Endothelial cell (in vitro differentiated cells): ENCODE data around the gene PDE1C. TPM values are rescaled to one million over a fixed set of nuclear protein-coding genes. Genes with fewer than 3 reads are reported as not detected.

Experiments
- DNase-seq: peaks from one replicate; pipeline ENCODE4 v3.0.0; 2021; ENCODE audit warnings: low spot score
- H3K27ac Mint-ChIP-seq: one replicate; pipeline ENCODE4 v1.8.0; 2021; ENCODE audit warnings: mixed read lengths, inconsistent platforms; ENCODE audit not compliant: unreplicated experiment
- H3K27me3 Mint-ChIP-seq: one replicate; pipeline ENCODE4 v1.8.0; 2021; ENCODE audit warnings: mild to moderate bottlenecking, moderate library complexity, mixed read lengths, inconsistent platforms; ENCODE audit not compliant: unreplicated experiment
- H3K36me3 Mint-ChIP-seq: one replicate; pipeline ENCODE4 v1.8.0; 2021; ENCODE audit warnings: mild to moderate bottlenecking, low read depth, mixed read lengths, inconsistent platforms; ENCODE audit not compliant: unreplicated experiment
- H3K4me1 Mint-ChIP-seq: one replicate; pipeline ENCODE4 v1.8.0; 2021; ENCODE audit warnings: mild to moderate bottlenecking, mixed read lengths, inconsistent platforms; ENCODE audit not compliant: unreplicated experiment
- H3K4me3 Mint-ChIP-seq: one replicate; pipeline ENCODE4 v1.8.0; 2021; ENCODE audit warnings: mild to moderate bottlenecking, mixed read lengths, inconsistent platforms; ENCODE audit not compliant: unreplicated experiment
- H3K9me3 Mint-ChIP-seq: one replicate; pipeline ENCODE4 v1.8.0; 2021; ENCODE audit warnings: mixed read lengths, inconsistent platforms; ENCODE audit not compliant: unreplicated experiment
- total RNA-seq: library from RNA; stranded (reverse); fragmentation: NEBNext Ultra II Directional; extraction: Animal tissue kit (Norgen Biotek cat#: 25700); gene quantifications from one replicate; pipeline ENCODE4 v1.2.1, GENCODE V29; 2021; ENCODE audit not compliant: unreplicated experiment
- TF ChIP-seq, protein P1 (sequence below): fragments of 200-600 bp; sonication (generic); IDR thresholded peaks from one replicate; pipeline ENCODE4 v1.5.0; 2021; ENCODE audit warnings: antibody characterized with exemption; ENCODE audit not compliant: unreplicated experiment

The PDE1C gene
- total RNA-seq, 1 donor from 2014 or later, result 2.9 TPM

GRCh38 chr7:31991406-31991805 is 78.8 kb downstream of the PDE1C start:
- H3K4me3 Mint-ChIP-seq, result no peak overlapping the region
- H3K36me3 Mint-ChIP-seq, result no peaks in the 10 kb centered on the region
- H3K27me3 Mint-ChIP-seq, result no peaks in the 10 kb centered on the region
- DNase-seq, result no peak
- TF ChIP-seq, protein P1, sequence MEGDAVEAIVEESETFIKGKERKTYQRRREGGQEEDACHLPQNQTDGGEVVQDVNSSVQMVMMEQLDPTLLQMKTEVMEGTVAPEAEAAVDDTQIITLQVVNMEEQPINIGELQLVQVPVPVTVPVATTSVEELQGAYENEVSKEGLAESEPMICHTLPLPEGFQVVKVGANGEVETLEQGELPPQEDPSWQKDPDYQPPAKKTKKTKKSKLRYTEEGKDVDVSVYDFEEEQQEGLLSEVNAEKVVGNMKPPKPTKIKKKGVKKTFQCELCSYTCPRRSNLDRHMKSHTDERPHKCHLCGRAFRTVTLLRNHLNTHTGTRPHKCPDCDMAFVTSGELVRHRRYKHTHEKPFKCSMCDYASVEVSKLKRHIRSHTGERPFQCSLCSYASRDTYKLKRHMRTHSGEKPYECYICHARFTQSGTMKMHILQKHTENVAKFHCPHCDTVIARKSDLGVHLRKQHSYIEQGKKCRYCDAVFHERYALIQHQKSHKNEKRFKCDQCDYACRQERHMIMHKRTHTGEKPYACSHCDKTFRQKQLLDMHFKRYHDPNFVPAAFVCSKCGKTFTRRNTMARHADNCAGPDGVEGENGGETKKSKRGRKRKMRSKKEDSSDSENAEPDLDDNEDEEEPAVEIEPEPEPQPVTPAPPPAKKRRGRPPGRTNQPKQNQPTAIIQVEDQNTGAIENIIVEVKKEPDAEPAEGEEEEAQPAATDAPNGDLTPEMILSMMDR, result no peak
- no peaks in the 10 kb centered on the region for H3K9me3 Mint-ChIP-seq
- no peak overlapping the region for H3K27ac Mint-ChIP-seq
- H3K4me1 Mint-ChIP-seq, result peaks cover 13% of the 10 kb centered on the region

- Mint-ChIP-seq H3K9me3 (no peaks in the 10 kb centered on the region), H3K4me3 (no peak overlapping the region), H3K36me3 (peaks cover 3% of the 10 kb centered on the region), H3K27me3 (peaks cover 5% of the 10 kb centered on the region), H3K4me1 (peaks cover 13% of the 10 kb centered on the region), H3K27ac (peak overlapping the region; percentile 9)
- TF ChIP-seq, protein P1, result no peak
- no peak for DNase-seq
Measured at GRCh38 chr7:31986878-31987518, 83.2 kb downstream of the PDE1C start.

- Mint-ChIP-seq H3K36me3 (peaks cover 3% of the 10 kb centered on the region), H3K4me3 (no peak overlapping the region), H3K9me3 (no peaks in the 10 kb centered on the region), H3K27ac (no peak overlapping the region), H3K4me1 (peaks cover 17% of the 10 kb centered on the region), H3K27me3 (peaks cover 5% of the 10 kb centered on the region)
- DNase-seq, result no peak
- TF ChIP-seq, protein P1, result no peak
Measured at GRCh38 chr7:31982962-31983361, 87.2 kb downstream of the PDE1C start.

DNA sequence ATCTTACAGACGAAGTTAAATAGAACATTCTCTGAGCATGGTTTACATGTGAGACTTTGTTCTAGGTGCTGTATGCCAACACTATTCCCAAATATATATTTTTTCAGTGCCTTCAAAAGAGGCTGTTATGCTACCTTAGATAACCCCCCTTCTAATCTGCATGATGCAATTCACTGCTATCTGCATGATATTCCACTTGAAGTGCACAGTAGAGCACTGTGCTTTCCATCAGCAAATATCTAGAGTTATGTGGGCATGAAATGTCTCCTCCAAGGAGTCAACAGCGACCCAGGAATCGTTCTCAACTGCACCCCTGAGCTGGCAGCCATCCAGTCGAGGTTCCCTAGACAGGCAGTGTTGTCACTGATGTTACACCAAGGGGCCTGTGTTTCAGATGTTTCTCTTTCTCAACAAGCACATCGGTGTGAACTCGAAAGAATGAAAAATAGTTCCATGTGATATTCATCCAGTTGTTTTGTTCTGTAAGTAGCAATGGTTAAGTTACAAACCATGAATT is 88.3 kb downstream of the PDE1C start:
- Mint-ChIP-seq H3K4me1 (peaks cover 11% of the 10 kb centered on the region), H3K27ac (no peak overlapping the region), H3K36me3 (peaks cover 3% of the 10 kb centered on the region), H3K9me3 (peaks cover 7% of the 10 kb centered on the region), H3K4me3 (no peak overlapping the region), H3K27me3 (peaks cover 5% of the 10 kb centered on the region)
- TF ChIP-seq, protein P1, result no peak
- DNase-seq, result no peak

DNA sequence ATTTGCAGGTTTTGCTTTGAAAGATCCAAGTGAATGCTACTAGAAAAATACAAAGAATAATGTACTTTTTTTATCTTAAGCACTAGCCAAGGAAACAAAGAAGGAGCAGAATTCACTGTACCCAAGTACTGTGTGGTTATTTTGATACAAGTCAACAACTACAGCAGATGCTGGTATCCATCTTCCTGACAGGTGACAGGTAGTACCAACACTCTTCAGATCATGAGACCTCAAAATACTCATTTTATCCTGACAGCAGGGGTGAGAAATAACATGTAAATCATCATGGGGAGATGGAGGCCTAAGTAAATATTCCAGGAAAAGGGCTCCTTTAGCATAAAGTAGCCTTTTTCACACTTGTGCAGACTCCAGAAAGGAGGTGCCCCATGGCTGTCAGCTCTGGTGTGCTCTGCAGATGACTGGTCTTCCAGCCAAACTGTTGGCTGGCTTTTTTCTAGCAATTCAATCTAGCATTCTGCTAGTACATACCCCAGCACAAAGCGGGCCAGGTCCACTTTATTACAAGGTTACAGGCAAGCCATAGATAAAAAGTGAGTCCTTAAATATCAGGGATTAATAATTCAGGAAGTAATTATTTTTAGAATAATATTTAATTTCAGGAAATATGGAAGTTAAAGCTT is 90.4 kb downstream of the PDE1C start:
- Mint-ChIP-seq H3K27ac (no peak overlapping the region), H3K36me3 (peaks cover 3% of the 10 kb centered on the region), H3K4me1 (peaks cover 6% of the 10 kb centered on the region), H3K27me3 (peaks cover 5% of the 10 kb centered on the region), H3K4me3 (no peak overlapping the region), H3K9me3 (peaks cover 8% of the 10 kb centered on the region)
- TF ChIP-seq, protein P1, result no peak
- no peak for DNase-seq
